Measurements from ENCODE around the gene ANK2. TPM values are rescaled to one million over a fixed set of nuclear protein-coding genes. Genes with fewer than 3 reads are reported as not detected.

ANK2 gene
- total and polyA plus RNA-seq, 2 of the 13 experiments (the other 11 are each of a cell fraction or from before 2014, with no cell fraction given) = 2.7 to 15.1 TPM

DNA sequence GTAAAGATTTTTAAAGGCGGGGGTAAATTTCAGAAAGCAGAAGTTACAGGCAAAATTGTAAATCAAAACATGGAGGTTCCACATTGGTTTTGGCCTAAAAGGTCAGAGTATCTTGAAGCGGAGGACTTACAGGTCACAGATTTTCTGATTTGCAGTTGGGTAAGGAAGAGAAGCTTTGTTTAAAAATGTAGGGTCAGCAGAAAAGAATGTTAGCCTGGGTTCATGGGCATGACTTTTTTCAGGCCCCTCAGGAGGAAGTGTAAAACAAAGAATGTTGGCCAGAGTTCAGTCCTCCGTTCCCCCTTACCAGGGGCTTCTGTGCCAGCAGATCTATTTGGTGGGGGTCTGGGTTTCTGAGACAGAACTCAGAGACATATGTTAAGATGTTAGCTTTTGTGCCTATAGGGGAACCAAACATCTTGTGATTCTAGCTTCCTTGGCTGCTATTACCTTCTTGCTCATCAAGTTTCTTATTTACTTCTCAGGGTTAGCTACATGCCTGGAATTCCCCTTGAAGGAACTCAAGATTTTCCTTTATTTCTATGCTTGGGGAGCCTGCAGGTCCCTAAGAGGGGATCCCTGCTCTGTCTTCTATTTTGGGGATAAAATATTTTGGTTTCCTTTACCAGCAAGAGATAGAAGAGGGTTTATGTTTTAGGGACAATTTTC is 160.3 kb downstream of the ANK2 start:
- H3K36me3 ChIP-seq (replicated peaks in 1 of 2; ENCODE audit: control insufficient read depth in 1 of 2, insufficient read depth in 2 of 2, low read length in 2 of 2) = no peaks in the 10 kb centered on the region
- no peak overlapping the region for H3K27ac ChIP-seq (ENCODE audit: extremely low read length, insufficient read depth, low read length)
- H3K27me3 ChIP-seq (ENCODE audit: control insufficient read depth in 1 of 2, insufficient read depth in 2 of 2, low read length in 2 of 2) = no peaks in the 10 kb centered on the region
- FAIRE-seq = no peak
- H3K9ac ChIP-seq (ENCODE audit: insufficient read depth, low read depth, low read length) = no peak overlapping the region
- ChIA-PET POLR2A (no interaction called here), CTCF (ENCODE audit: low intra/inter-chr PET ratio, low total read pairs) (no interaction called here)
- no peaks in the 10 kb centered on the region for H3K79me2 ChIP-seq (ENCODE audit: insufficient read depth, low read length)
- H3K4me1 ChIP-seq (ENCODE audit: insufficient read depth, low read length) = no peaks in the 10 kb centered on the region
- DNase-seq (ENCODE audit: low spot score) = no peak
- intact Hi-C loops (cut with micrococcal nuclease; ENCODE audit: unreplicated experiment) (no loop called here), in situ Hi-C loops (cut with HindIII; ENCODE audit: extremely low pct_ligation_motif_present, low pct_unique_long_range_greater_than_20kb) (no loop called here)
- H3K9me3 ChIP-seq (ENCODE audit: low read length) = no peaks in the 10 kb centered on the region
- TF ChIP-seq SP5 (CRISPR knock-in tag; IDR thresholded peaks at IDR 0.05; ENCODE audit: borderline replicate concordance, low read depth) = no peak
- peak; percentile 82 to 87 for TF ChIP-seq MAFK (conservative IDR thresholded peaks at IDR 0.05 in 1 of 2, IDR thresholded peaks at IDR 0.05 in 1 of 2; ENCODE audit: low read length in 2 of 2)
- peak; percentile 80 for TF ChIP-seq MAFF (IDR thresholded peaks at IDR 0.05; ENCODE audit: low read depth, low read length)
- BruUV-seq (replicated peaks) = no TSS peak
- no peak overlapping the region for H3K4me2 ChIP-seq (ENCODE audit: low read depth, low read length)
- H4K20me1 ChIP-seq (ENCODE audit: insufficient read depth, low read length) = no peaks in the 10 kb centered on the region
- ATAC-seq = no peak
- H2AFZ ChIP-seq (ENCODE audit: low read length) = no peak overlapping the region
- WGBS (ENCODE audit: low lambda C conversion rate) = 89% methylated on average over 3 of the region's 3 CpGs
- H3K4me3 ChIP-seq (replicated peaks in 1 of 3; ENCODE audit: insufficient read depth in 1 of 3, low read depth in 2 of 3, low read length in 3 of 3) = no peak overlapping the region

DNA sequence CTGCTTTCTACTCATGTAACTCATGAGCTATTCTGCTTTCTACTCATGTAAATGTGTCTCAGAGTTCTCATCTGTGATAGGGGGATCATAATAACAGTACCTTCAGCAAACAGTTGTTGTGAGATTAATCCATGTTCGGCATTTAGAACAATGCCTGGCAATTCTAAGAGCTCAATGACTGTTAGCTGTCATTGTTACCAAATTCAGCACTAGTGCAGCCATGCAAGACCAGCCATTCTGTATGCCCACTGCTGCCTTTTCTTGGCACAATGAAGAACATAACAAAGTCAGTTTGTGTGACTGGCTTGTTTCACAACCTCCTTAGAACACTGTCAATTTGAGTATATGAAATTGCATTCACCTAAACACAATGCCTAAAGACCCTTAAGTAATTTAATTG is 163.2 kb downstream of the ANK2 start:
- Histone ChIP-seq H3K79me2 (ENCODE audit: insufficient read depth, low read length) (no peaks in the 10 kb centered on the region), H3K4me3 (replicated peaks in 1 of 3; ENCODE audit: insufficient read depth in 1 of 3, low read depth in 2 of 3, low read length in 3 of 3) (no peak overlapping the region), H4K20me1 (ENCODE audit: insufficient read depth, low read length) (no peaks in the 10 kb centered on the region), H3K4me1 (ENCODE audit: insufficient read depth, low read length) (no peaks in the 10 kb centered on the region), H3K27me3 (ENCODE audit: control insufficient read depth in 1 of 2, insufficient read depth in 2 of 2, low read length in 2 of 2) (no peaks in the 10 kb centered on the region), H3K4me2 (ENCODE audit: low read depth, low read length) (no peak overlapping the region), H3K9ac (ENCODE audit: insufficient read depth, low read depth, low read length) (no peak overlapping the region), H2AFZ (ENCODE audit: low read length) (no peak overlapping the region), H3K36me3 (replicated peaks in 1 of 2; ENCODE audit: control insufficient read depth in 1 of 2, insufficient read depth in 2 of 2, low read length in 2 of 2) (no peaks in the 10 kb centered on the region), H3K9me3 (ENCODE audit: low read length) (no peaks in the 10 kb centered on the region), H3K27ac (ENCODE audit: extremely low read length, insufficient read depth, low read length) (no peak overlapping the region)
- BruUV-seq (replicated peaks) = no TSS peak
- intact Hi-C loops (cut with micrococcal nuclease; ENCODE audit: unreplicated experiment) = no loop called here
- no peak for DNase-seq (ENCODE audit: low spot score)
- ChIA-PET CTCF (ENCODE audit: low intra/inter-chr PET ratio, low total read pairs) (no interaction called here), POLR2A (no interaction called here)
- no peak for ATAC-seq
- in situ Hi-C loops (cut with HindIII; ENCODE audit: extremely low pct_ligation_motif_present, low pct_unique_long_range_greater_than_20kb) = no loop called here
- FAIRE-seq = no peak
- 89% methylated on average over 1 of the region's 1 CpG for WGBS (ENCODE audit: low lambda C conversion rate)
- no peak for TF ChIP-seq CC2D1A (CRISPR knock-in tag; IDR thresholded peaks at IDR 0.05)
- TF ChIP-seq HNRNPL (IDR thresholded peaks at IDR 0.05; ENCODE audit: low read depth, low read length) = no peak
- TF ChIP-seq, protein P1, sequence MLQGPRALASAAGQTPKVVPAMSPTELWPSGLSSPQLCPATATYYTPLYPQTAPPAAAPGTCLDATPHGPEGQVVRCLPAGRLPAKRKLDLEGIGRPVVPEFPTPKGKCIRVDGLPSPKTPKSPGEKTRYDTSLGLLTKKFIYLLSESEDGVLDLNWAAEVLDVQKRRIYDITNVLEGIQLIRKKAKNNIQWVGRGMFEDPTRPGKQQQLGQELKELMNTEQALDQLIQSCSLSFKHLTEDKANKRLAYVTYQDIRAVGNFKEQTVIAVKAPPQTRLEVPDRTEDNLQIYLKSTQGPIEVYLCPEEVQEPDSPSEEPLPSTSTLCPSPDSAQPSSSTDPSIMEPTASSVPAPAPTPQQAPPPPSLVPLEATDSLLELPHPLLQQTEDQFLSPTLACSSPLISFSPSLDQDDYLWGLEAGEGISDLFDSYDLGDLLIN (CRISPR knock-in tag; IDR thresholded peaks at IDR 0.05; ENCODE audit: borderline replicate concordance) = no peak
- TF ChIP-seq, protein P2, sequence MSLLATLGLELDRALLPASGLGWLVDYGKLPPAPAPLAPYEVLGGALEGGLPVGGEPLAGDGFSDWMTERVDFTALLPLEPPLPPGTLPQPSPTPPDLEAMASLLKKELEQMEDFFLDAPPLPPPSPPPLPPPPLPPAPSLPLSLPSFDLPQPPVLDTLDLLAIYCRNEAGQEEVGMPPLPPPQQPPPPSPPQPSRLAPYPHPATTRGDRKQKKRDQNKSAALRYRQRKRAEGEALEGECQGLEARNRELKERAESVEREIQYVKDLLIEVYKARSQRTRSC (CRISPR knock-in tag; IDR thresholded peaks at IDR 0.05; ENCODE audit: low read depth) = no peak
- TF ChIP-seq MATR3 (CRISPR knock-in tag; IDR thresholded peaks at IDR 0.05) = no peak
- no peak for TF ChIP-seq SRSF4 (IDR thresholded peaks at IDR 0.05; ENCODE audit: low read depth, low read length, poor library complexity, severe bottlenecking)
- no peak for TF ChIP-seq NKX3-1 (CRISPR knock-in tag; IDR thresholded peaks at IDR 0.05)
- TF ChIP-seq, protein P3, sequence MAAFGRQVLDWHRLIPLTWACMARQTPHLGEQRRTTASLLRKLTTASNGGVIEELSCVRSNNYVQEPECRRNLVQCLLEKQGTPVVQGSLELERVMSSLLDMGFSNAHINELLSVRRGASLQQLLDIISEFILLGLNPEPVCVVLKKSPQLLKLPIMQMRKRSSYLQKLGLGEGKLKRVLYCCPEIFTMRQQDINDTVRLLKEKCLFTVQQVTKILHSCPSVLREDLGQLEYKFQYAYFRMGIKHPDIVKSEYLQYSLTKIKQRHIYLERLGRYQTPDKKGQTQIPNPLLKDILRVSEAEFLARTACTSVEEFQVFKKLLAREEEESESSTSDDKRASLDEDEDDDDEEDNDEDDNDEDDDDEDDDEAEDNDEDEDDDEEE (CRISPR knock-in tag; IDR thresholded peaks at IDR 0.05) = no peak
- no peak for TF ChIP-seq ZNF616 (CRISPR knock-in tag; IDR thresholded peaks at IDR 0.05; ENCODE audit: low read depth)
- TF ChIP-seq STAG1 (CRISPR knock-in tag; IDR thresholded peaks at IDR 0.05) = no peak
- TF ChIP-seq BHLHE40 (IDR thresholded peaks at IDR 0.05; ENCODE audit: low read length) = no peak
